HG02885 (cell line): ENCODE data around the gene PER1.

ENCODE experiments used
- ATAC-seq: cut with Tn5 transposase; IDR thresholded peaks from one replicate; pipeline ENCODE4 v1.9.1; 2021; ENCODE audit warnings: mild to moderate bottlenecking; ENCODE audit not compliant: unreplicated experiment, poor library complexity

Gene PER1

DNA sequence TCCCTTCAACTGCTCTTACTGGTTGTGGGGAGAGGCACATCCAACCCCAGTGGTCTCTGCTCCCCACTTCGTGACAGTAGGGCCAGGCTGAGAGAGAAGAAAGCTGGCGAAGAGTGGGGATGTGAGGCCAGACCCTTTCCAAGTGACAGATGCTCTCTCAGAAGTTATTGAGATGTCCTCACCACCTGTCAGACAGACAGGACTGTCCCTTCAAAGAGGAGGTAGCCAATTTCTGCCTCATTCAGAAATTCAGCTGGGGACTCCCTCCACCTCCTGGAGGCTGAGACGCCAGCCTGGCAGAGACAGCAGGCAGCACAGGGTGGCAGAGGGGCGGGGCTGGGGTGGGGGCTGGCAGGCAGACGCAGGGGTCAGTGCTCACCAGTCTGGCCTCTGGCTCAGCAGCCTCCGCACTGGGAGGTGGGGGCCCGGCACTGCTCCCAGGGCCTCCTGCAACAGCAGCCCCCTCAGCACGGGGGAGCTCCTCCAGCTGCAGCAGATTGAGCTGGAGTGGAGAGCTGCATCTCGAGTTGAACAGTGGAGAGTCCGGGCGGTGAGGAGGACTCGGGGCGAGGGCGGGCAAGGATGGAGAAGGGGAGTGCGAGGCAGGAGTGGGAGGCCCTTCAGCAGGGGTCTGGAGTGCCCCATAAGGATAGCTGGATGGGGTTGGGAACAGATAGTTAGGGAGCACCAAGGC is 9.2 kb downstream of the PER1 start:
- no peak for ATAC-seq

- ATAC-seq, result no peak
These were observed 9.9 kb downstream of the PER1 start for GRCh38 chr17:8142158-8142886.

GRCh38 chr17:8141741-8142140 is 10.5 kb downstream of the PER1 start:
- ATAC-seq, result no peak

- no peak for ATAC-seq
These were observed 11.2 kb downstream of the PER1 start for GRCh38 chr17:8141045-8141444.

DNA sequence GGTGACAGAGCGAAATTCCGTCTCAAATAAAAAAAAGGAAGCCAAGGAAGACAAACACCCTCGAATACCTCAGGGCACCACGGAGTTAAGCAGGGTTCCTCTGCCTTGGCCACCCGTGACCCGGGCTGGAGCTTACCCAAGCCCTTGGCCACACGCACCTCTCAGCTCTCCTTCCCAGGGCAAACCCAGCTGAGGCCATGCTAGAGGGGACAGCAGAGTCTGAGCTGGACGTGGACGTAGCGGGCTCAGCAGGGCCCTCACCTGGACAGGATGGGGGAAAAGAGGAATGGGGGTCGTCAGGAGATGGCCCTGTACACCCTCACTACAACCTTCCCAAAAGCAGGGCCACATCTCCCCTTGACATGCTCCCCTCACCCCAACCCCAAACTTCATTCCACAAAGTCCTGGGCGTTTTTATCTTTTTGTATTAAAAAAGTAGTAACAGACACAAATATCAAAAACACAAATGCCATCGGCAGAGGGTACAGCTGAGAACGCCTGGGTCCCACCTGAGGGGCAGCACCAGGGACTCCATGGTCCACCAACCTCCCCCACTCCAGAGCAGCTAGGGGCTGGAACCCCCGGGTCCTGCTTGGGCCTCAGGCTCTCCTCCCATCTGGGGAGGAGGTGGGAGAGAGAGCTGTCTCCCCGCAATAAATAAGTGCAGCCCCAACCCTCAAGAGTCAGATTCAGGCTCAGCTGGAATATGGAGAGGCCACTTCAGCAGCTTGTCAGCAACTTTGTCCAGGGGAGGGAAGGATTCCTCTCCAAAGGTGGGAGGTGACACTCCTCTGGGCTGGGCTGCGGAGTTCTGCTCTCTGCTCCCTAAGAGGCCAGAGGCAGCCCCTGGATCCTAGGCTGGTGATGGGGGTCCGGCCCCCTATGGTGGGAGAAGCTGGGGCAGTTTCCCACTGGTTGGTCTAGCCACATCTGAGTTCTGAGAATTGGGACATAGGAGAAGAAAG is 11.9 kb downstream of the PER1 start:
- no peak for ATAC-seq

DNA sequence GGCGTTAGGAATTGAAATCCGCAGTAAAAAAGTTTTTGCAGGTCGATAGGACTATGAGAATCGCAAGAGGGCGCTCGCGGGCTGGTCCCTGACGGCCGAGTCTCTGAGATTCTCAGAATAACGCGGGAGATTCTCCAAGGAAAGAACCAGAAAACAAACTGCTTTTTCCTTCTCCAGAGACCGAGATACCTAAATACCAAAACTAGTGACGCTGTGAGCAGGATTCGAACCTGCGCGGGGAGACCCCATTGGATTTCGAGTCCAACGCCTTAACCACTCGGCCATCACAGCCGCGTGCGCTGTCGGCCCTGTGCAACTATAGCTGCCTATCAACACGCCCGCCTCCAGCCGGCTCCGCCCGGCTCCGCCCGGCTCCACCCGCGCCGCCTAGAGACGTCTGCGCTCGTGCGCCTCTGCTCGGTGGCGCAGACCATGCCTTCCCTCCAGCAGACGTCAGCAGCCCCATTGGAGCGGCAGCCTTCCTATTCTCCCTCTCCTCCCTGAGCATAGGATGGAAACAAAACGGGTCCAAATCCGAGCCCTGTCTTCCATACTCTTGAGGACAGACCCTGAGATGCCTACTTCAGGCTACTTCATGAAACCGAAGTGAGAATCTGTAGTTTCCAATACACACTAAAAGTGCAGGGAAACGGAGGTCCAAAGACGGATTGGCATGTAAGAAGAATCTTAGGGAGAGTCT is 13.4 kb downstream of the PER1 start:
- peak; percentile 91 for ATAC-seq

DNA sequence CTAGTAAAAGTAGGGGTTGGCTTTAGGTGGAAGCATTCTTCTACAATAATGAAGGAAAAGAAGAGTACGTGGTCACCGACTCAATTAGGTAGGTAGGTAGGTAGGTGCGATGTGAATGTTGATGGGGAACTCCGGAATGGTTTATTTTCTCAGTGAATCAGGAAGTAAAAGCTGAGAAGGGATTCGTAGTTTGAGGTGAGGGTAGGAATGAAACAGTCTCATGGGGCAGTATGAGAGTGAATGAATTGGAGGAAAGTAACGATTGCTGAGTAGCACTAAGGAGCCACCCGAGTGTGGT is 13.9 kb downstream of the PER1 start:
- ATAC-seq, result no peak

DNA sequence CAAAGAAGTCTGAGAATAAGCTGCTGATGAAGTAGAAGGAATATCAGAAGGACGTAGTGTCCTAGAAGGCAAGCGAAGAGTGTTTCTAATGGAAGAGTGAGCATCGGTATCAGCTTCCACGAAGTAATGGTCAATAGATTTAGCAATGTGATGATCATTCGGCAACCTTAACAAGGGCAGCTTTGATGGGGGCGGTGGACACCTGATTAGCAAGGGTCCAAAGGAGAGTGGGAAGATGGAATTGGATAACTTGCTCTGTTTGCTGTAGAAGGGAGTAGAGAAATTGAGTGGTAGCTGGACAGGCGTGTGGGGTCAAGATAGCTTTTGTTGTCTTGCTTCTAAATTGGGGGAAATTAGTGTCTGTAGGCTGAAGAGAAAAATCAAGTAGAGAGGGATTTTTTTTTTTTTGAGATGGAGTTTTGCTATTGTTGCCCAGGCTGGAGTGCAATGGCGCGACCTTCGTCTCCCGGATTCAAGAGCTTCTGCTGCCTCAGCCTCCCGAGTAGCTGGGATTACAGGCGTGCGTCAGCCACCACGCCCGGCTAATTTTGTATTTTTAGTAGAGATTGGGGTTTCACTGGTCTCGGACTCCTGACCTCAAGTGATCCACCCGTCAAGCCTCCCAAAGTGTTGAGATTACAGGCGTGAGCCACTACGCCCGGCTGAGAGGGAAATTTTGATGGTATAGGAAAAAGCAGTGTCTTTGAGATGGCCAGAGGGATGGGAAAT is 14.4 kb downstream of the PER1 start:
- no peak for ATAC-seq

GRCh38 chr17:8133941-8134340 is 18.3 kb downstream of the PER1 start:
- no peak for ATAC-seq

DNA sequence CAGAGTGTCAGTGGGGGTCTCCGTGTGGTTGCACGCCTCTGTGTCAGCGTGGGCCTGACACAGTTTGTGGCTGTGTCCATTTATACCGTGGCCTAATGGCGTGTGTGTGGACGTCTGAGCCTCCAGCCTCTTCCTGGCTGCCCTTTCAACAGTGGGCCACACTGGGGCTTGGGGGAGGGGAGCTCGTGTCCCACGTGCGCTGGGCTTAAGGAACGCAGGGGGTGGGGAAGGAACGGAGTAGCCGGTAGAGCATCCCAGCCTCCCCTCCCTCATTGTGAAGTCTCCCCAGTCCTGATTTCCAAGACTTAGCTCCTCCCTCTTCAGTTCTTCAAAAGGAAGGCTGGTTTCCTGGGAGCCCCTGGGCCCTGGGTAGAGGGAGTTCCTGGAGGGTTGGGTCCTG is 18.8 kb downstream of the PER1 start:
- ATAC-seq, result no peak

DNA sequence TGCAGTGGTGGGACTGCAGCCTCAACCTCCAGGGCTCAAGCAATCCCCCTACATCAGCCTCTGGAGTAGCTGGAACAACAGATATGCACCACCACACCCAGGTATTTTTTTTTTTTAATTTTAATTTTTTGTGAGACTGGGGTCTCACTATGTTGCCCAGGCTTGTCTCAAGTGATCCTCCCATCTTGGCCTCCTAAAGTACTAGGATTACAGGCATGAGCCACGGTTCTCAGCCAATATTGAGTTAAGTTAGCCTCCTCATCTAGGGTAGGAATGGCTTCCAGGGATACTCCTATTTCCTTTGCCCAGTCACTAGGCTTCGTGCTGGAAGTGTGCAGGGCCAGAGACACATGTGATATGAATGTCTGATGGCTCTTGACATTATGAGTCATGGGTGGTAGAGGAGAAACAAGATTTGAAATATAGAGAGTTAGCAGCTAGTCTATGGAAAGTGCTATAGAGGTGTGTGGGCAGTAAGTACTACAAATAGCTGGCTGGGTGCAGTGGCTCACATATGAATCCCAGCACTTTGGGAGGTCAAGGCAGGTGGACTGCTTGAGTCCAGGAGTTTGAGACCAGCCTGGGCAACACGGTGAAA is 20.3 kb downstream of the PER1 start:
- no peak for ATAC-seq

DNA sequence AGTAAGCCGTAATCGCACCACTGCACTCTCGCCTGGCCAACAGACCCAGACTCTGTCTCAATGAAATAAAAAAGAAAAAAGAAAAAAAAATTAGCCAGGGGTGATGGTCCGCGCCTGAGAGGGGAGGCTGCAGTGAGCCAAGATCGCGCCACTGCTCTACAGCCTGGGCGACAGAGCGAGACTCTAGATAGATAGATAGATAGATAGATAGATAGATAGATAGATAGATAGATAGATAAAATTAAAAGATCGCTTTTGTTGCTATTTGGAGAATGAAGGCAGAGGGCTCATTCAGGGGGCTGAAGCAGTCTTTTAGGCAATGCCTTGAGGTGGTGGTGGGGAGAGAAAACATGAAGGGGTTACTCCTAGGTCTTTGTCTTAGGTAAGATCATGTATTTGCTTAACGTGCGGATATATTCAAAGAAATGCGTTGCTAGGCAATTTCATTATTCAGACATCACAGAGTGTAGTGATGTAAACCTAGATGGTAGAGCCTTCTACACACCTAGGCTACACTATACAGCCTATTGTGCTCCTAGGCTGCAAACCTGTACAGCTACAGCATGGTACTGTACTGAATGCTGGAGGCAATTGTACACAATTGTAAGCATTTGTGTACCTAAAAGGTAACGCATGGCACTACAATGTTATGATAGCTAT is 23.9 kb downstream of the PER1 start:
- no peak for ATAC-seq

- ATAC-seq, result no peak
These were observed 25.6 kb downstream of the PER1 start for GRCh38 chr17:8126491-8127066.

DNA sequence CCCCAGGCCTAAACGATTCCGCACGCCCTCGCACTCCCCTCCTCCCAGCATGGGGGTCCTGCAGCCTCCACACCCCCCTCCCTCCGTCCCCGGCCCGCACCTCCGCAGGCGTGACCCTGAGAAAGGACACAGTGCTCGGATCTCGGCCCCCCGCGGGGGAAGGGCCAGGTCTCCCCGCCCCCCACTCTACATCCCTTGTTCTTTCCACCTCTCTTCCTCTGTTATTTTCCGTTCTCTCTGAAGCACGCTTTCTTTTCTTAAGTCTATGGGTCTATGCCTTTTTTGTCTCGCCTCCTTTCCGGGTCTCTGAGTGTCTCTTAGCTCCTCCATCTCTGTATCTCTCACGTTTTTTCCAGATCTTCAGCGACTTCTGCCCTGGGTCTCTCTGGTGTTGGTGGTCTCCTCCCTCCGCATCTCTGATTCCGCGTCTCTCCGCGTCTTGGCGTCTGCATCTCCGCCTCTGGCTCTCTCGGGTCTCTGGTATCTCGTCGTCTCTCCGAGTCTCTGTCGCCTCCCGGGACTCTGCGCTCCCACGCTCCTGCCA is 26.2 kb downstream of the PER1 start:
- ATAC-seq, result no peak

GRCh38 chr17:8125154-8125946 is 26.9 kb downstream of the PER1 start:
- ATAC-seq, result peak; percentile 31

DNA sequence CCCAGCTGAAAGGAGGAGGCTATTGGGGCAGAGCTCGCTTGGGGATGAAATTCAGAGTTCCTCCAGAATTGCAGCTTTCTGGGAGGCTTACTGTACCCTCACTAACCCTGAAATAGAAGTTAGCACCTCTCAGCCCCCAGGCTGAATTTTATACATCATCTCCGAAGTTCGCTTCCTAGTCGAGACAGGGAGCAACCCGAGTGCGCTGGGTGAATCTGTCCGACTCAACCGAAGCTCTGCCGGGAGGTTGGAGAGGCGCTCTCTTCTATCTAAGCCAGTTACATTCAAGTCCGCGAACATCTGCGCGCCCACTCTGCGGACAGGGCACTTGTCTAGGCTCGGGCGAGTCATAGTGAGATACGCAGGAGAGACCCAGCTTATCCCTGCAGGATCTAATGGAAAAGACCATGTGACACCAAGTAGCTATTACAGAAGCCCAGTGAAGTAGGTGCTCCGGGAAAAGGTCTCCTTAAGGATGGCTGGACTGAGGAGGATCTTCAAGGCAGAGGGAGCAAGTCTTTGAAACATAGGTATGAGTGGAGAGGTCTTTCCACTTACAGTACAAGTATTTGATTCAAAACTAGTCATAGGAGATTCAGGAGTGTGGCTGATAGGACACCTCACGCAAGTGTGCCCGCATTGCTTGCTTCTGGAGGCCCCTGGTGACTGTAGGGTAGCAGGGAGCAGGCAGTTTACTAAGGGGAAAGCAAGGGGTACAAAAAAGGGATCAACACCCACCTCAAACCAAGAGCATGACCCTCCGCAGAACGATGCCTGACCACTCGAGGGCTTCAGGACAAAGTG is 27.7 kb downstream of the PER1 start:
- ATAC-seq, result no peak
